Suppressor macrophage treated with lipopolysaccharide for 4 hours (primary cell): ENCODE results near the gene GSTO1.

Experiments
- DNase-seq: peaks from one replicate; pipeline ENCODE4 v3.0.0-alpha.2; 2020

The GSTO1 gene

DNA sequence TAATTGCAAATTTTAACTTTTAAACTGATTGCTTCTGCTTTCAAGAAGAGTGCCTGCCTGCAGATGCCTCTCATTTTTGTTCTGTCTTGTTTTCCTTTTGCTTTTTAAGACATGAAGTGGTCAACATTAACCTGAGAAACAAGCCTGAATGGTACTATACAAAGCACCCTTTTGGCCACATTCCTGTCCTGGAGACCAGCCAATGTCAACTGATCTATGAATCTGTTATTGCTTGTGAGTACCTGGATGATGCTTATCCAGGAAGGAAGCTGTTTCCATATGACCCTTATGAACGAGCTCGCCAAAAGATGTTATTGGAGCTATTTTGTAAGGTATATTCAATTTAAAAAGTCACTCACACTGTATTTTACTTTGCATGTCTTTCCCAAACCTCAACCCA, 23.1 kb downstream of the GSTO1 start:
- no peak for DNase-seq

DNA sequence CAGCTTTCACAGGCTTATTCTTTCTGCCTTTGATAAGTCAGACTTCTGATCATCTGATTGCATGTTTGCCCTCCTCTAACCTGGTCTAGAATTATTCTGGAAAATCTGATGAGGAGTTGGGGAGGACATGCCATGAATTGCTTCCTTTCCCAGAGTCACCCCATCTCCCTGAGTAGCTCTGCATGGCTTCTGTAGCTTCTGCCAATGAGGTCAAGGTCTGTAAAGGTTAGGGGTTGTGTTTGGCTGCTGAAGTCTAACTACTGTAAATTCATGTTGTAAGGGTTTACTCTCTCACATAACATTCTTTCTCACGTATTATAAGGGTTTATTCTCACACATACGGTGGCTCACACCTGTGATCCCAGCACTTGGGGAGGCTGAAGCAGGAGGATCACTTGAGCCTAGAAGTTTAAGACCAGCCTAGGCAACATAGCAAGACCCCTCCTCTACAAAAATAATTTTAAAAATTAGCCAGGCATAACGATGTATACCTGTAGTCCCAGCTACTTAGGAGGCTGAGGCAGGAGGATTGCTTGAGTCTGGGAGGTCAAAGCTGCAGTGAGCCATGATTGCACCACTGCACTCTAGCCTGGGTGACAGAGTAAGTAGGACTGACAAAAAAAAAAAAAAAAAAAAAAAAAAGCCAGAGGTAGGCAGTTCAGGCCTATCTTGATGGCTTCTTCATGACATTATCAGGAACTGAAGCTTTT, 25.0 kb downstream of the GSTO1 start:
- no peak for DNase-seq

- no peak for DNase-seq
Measured at GRCh38 chr10:104281694-104282093, 27.0 kb downstream of the GSTO1 start.

- no peak for DNase-seq
Measured at GRCh38 chr10:104284846-104285245, 30.2 kb downstream of the GSTO1 start.

DNA sequence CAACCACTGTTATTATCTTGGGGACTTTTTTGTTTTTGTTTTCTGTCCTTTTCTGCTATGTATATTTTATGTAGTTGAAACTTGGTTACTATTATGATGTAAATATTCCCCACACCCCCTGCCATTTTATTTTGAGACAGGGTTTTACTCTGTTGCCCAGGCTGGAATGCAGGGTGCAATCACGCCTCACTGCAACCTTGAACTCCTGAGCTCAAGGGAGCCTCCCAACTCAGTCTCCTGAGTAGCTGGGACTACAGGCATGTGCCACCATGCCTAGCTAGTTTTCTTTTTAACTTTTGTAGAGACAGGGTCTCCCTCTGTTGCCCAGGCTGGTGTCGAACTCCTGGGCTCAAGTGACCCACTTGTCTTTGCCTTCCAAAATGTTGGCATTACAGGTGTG, 32.2 kb downstream of the GSTO1 start:
- no peak for DNase-seq

GRCh38 chr10:104288355-104288754, 33.7 kb downstream of the GSTO1 start:
- no peak for DNase-seq

DNA sequence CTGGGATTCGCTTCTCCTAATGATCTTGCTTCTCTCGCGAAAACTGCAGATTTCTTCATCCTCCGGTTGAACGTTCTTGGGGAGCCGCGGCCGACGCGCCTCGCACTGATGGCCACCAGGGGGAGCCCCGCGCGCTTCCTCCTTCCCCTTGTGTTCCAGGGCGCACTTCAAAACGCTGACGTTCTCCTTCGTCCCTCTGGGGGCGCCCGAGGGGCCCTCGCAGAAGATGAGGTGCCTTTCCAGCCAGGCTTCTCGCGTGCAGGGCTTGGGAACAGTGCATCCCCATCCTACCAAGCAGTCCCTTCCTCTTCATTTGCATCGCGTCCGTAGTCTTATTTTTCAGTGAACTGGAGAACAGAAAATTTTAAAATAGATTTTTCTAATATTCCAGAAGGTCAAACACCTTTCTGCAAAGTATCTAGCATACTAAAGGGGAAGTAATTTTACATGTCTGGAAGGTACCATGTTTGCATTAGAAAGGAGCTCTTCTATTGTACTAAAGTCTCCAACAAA, 36.8 kb downstream of the GSTO1 start:
- DNase-seq = peak; percentile 94

DNA sequence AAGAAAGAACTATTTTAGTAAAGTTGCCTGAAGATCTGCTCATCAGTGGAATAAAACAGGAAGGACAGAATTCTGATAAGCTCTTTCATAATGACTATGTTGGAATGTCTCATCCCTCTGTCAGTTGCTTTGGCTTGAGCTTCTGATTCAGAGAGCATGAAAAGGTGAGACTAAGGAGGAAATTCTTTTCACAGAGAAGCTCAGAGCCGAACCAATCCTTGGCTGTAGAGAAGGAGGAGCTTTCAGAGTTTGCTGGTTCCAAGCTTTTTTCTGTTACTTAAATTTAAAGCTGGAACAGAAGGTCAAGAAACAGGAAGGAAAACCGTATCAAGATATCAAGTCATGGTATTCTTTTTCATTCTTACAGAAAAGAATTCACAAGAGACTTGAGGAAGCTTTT, 38.3 kb downstream of the GSTO1 start:
- peak; percentile 59 for DNase-seq

DNA sequence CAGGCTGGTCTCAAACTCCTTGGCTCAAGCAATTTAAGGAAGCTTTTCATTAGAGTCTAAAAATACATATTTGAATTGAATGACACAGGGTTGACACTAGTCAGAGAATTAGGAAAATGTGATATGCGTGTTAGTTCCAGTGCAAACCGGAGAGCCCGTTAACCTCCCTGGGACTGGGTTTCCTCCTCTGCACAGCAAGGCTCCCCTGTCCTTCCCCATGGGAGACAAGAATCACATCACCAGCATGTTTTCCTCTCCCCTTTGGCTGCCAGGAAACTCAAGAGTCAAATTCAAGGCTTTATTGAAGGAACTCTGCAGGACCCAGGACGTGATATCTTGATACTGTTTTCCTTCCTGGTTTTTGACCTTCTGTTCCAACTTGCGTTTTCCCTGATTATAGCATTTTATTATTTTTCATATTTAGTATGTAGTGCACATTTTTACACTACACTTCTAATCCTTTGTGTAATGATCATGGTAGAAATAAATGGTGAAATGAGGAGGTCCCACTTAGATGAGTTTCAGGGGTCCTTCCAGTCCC, 39.2 kb downstream of the GSTO1 start:
- no peak for DNase-seq

DNA sequence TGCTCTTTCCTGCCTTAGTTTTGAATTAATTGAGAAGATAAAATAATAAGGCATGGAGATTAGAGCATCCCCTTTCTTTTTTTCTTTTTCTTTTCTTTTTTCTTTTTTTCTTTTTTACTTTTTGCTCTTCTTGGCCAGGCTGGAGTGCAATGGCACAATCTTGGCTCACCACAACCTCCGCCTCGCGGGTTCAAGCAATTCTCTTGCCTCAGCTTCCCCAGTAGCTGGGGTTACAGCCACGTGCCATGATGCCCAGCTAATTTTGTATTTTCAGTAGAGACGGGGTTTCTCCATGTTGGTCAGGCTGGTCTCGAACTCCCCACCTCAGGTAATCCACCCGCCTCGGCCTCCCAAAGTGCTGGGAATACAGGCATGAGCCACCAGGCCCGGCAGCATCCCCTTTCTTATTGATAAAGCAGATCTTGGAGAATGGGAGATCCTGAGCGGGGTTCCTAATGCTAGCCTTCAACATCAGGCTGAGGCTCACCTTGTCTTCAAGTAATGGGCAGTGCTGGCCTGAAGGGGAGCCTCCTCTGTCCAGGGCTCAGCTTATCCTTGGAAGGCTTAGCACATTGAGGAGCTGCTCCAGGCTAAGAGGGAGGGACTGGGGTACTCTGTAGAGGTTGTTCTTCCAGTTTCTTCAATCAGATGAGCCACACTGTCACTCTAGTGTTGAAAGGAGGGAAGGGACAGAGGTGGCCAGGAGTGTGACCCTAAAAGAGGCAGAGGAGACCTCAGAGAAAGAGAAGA, 42.2 kb downstream of the GSTO1 start:
- DNase-seq = no peak

DNA sequence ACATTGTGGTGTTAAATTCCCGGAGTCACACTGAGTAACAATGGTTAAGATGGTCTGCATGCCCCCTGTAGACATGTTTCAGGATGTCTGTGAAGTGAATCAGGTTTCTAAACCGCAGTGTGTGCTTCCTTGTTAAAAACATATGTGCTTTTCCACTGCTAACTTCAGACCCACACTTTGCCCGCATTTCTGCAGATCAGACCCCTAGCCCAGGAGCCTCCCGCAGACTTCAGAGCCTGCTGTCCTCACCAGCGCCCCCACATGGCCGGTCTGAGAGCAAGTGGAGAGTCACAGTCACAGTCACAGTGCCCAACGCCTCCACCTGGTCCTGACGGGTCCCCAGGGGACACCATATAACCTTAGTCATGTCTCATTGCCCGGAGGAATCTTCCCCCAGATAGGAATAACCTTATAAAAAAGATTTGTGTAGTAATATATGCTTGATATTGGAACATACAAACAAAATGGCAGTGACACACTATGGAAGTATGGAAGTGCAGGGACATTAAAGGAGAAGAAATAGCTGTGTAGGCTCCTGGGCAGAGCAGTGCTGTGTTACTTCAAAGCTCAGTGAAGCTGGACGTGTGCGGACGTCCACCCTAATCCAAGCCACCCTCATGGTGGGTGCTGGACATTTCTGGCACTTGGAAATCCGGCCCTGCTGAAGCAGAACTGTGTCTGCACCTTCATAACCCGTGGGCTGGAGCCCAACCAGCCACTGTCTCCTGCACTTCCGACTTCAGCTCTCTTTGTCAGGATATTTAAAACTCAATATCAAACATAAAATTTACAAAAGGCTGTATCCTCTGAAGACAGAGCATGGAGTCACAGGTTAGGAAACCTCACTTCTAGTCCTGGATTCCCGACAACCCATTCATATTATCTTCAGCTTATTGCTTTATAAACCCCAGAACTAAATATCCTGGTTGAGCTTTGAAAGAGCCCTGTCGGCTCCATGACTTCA, 43.3 kb downstream of the GSTO1 start:
- DNase-seq = no peak

DNA sequence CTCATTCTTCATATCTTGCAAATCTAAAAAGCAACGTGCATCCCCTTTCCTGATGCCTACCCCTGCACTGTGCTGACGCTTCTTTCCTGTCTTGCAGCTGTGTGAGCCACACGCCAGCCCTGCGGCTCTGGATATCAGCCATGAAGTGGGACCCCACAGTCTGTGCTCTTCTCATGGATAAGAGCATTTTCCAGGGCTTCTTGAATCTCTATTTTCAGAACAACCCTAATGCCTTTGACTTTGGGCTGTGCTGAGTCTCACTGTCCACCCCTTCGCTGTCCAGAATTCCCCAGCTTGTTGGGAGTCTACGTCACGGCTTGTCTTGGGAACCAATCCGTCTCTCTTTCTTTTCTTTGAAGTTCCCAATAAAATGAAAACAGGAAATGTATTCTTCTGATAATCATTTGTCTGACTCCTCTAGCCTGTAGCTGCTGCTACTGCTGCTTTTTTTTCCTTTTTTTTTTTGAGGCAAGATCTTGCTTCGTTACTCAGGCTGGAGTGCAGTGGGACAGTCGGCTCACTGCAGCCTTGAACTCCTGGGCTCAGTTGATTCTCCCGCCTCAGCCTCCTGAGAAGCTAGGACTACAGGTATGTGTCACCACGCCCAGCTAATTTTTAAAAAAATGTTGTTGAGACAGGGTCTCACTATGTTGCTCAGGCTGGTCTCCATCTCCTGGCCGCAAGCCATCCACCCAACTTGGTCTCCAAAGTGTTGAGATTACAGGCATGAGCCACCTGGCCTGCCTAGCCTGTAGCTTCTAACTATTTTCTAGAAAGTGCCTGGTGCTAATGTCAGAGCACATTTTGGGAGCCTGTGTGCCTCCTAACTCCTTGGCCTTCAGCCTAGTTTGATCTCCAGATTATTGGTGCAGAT, 44.6 kb downstream of the GSTO1 start:
- DNase-seq = no peak

DNA sequence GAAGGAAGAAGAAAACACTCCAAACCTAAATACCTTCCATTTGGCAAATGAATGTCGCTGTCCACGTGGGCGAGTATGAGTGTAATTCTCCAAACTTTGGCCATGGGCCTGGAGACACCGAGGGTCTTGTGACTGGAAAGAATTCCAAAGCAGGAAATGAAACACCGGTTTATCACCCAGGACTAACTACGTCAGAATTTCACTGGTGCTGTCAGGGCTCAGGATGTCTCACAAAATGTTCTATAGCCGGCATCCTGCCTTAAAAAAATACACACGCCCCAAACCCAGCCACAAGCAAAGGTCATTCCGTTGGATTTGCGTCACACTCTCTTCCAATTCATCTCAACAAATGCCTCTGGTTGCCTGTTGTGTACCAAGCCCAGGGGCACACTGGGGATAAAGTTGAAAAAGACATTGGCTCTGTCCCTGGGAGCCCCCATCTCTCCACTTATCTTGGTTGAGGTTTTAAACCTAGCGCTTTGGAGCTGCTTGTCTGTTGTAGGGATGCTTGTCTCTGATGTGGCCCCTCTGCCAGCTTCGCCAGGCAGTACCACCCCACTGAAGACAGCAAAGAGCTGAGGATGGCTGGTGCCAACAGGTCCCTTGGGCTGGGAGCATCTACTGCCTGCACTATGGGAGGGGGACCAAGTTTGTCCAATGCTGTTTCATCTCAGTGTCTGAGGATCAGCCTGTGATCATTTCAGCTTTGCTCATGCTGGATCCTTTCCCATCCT, 45.5 kb downstream of the GSTO1 start:
- no peak for DNase-seq

GRCh38 chr10:104300736-104301292, 46.1 kb downstream of the GSTO1 start:
- no peak for DNase-seq

GRCh38 chr10:104301907-104302690, 47.4 kb downstream of the GSTO1 start:
- DNase-seq = no peak

GRCh38 chr10:104303594-104304355, 49.1 kb downstream of the GSTO1 start:
- no peak for DNase-seq

- DNase-seq = no peak
Measured at GRCh38 chr10:104304356-104304745, 49.7 kb downstream of the GSTO1 start.

DNA sequence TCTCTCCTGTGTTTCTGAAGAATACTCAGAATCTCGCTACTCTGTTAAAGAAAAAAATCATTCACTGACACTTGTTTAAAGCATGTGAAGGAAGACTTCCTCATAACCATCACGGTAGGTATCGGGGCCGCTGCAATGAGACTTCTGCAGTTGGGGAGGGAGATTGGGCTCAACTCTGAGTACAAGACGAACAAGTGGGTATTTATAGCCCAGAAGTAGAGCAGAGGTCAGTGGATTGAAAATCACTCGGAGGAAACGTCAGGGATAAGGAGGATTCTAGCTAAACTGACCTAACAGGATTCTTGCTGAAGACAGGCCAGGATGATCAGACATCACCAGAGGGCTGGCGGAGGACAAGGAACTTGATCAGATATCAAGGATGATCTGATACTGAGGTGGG, 50.2 kb downstream of the GSTO1 start:
- DNase-seq = no peak

GRCh38 chr10:104306897-104307296, 52.2 kb downstream of the GSTO1 start:
- no peak for DNase-seq
